Measurements from ENCODE around the gene DNAH12. TPM values are rescaled to one million over a fixed set of nuclear protein-coding genes. Genes with fewer than 3 reads are reported as not detected.

The DNAH12 gene
- total and polyA plus RNA-seq, 2 donors from 2014 or later = 0.38 TPM; not detected in 1

GRCh38 chr3:57587905-57588304 is 43.8 kb upstream of the DNAH12 start:
- H3K9ac ChIP-seq (ENCODE audit: low read length in 3 of 3) = no peak overlapping the region
- no peak for TF ChIP-seq CTCF (IDR thresholded peaks at IDR 0.05; ENCODE audit: borderline replicate concordance, extremely low read depth, insufficient read depth)
- H3K4me1 ChIP-seq (ENCODE audit: control insufficient read depth in 2 of 3, insufficient read depth in 2 of 3, low read depth in 1 of 3, low read length in 3 of 3) = peaks cover 0 to 3% (median 0%) of the 10 kb centered on the region in 3 donors
- peaks cover 0 to 4% (median 0%) of the 10 kb centered on the region in 3 donors for H3K36me3 ChIP-seq (ENCODE audit: control insufficient read depth in 2 of 3, insufficient read depth in 3 of 3, low read length in 3 of 3)
- DNase-seq (no peak), FAIRE-seq (no peak)
- intact Hi-C loops (cut with DNase I) = no loop called here
- no peak overlapping the region for H3K4me3 ChIP-seq (ENCODE audit: low read length in 3 of 3)
- no peak overlapping the region for H3K27ac ChIP-seq (ENCODE audit: low read depth in 2 of 2, low read length in 2 of 2)
- H3K27me3 ChIP-seq (ENCODE audit: control insufficient read depth, insufficient read depth, low read length) = no peaks in the 10 kb centered on the region
- H3K9me3 ChIP-seq (ENCODE audit: control insufficient read depth in 2 of 3, insufficient read depth in 1 of 3, low read length in 3 of 3) = no peaks in the 10 kb centered on the region

GRCh38 chr3:57586778-57587177 is 42.6 kb upstream of the DNAH12 start:
- intact Hi-C loops (cut with DNase I) = no loop called here
- Histone ChIP-seq H3K36me3 (ENCODE audit: control insufficient read depth in 2 of 3, insufficient read depth in 3 of 3, low read length in 3 of 3) (peaks cover 0 to 4% (median 0%) of the 10 kb centered on the region in 3 donors), H3K9ac (ENCODE audit: low read length in 3 of 3) (no peak overlapping the region), H3K4me3 (ENCODE audit: low read length in 3 of 3) (no peak overlapping the region), H3K9me3 (ENCODE audit: control insufficient read depth in 2 of 3, insufficient read depth in 1 of 3, low read length in 3 of 3) (no peaks in the 10 kb centered on the region), H3K27ac (ENCODE audit: low read depth in 2 of 2, low read length in 2 of 2) (no peak overlapping the region), H3K4me1 (ENCODE audit: control insufficient read depth in 2 of 3, insufficient read depth in 2 of 3, low read depth in 1 of 3, low read length in 3 of 3) (peaks cover 0 to 3% (median 0%) of the 10 kb centered on the region in 3 donors), H3K27me3 (ENCODE audit: control insufficient read depth, insufficient read depth, low read length) (no peaks in the 10 kb centered on the region)
- TF ChIP-seq CTCF (IDR thresholded peaks at IDR 0.05; ENCODE audit: borderline replicate concordance, extremely low read depth, insufficient read depth) = no peak
- DNase-seq (no peak), FAIRE-seq (no peak)

GRCh38 chr3:57583544-57583943 is 39.4 kb upstream of the DNAH12 start:
- Histone ChIP-seq H3K9me3 (ENCODE audit: control insufficient read depth in 2 of 3, insufficient read depth in 1 of 3, low read length in 3 of 3) (no peaks in the 10 kb centered on the region), H3K4me3 (ENCODE audit: low read length in 3 of 3) (no peak overlapping the region), H3K27me3 (ENCODE audit: control insufficient read depth, insufficient read depth, low read length) (no peaks in the 10 kb centered on the region), H3K4me1 (ENCODE audit: control insufficient read depth in 2 of 3, insufficient read depth in 2 of 3, low read depth in 1 of 3, low read length in 3 of 3) (peaks cover 0 to 3% (median 0%) of the 10 kb centered on the region in 3 donors), H3K9ac (ENCODE audit: low read length in 3 of 3) (no peak overlapping the region), H3K27ac (ENCODE audit: low read depth in 2 of 2, low read length in 2 of 2) (no peak overlapping the region), H3K36me3 (ENCODE audit: control insufficient read depth in 2 of 3, insufficient read depth in 3 of 3, low read length in 3 of 3) (peaks cover 0 to 4% (median 0%) of the 10 kb centered on the region in 3 donors)
- FAIRE-seq (no peak), DNase-seq (no peak)
- no peak for TF ChIP-seq CTCF (IDR thresholded peaks at IDR 0.05; ENCODE audit: borderline replicate concordance, extremely low read depth, insufficient read depth)
- intact Hi-C loops (cut with DNase I) = no loop called here

Measured in kidney (tissue), 14 donors.